ENCODE measurements around the gene AQP6.
A peak's percentile ranks its signal among the peaks of the same experiment; 100 is the strongest.

AQP6 gene

DNA sequence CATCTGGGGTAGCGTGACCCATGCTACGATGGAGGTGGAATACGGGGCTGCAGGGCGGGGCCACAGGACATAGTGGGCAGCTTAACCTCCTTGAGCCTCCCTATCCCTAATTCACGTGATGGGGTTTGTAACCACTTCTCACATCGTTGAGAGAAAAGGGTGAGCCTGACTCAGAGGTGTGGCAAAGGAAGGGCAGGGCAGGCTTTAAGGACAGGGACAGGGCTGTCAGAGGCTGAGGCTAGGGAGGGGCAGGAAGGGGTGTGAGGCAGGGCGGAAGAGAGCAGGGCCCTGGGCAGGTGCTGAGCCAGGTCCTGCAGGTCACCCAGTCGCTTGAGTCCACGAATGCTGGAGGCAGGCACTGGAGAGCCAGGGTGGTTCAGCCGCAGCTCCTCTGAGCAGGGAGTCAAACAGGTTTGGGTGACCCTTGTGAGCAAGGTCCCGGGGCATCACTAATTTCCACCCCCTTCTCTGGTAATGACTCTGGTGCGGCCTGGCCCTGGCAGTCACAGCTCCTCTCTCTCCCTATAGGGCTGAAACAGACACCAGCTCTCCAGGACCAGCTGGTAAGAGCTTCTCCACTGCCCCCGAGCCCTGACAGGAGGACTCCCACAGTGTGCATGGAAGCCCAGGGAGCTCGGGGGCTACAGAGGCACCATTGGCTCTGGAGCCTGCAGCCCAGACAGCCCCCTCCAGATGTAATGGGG lies 29.7 kb upstream of the AQP6 start:
- peak in 1 of 4 experiments; percentile 1 for DNase-seq

DNA sequence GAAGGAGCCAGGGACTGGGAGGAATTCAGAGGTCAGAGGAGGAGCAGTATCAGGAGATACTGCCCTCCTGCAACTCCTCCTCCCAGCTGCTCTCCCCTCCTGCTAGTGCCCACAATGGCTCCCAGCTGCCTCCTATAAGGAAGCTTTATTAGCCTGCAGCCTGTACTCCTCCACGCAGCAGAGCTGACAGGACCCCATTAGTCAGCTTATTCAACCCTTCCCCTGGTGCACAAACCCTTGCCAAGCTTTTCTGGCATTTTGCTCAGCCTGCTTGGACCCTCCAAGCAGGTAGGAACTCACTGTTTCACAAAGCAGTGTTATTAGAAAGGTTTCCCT lies 29.2 kb upstream of the AQP6 start:
- DNase-seq, result peak in 1 of 4 experiments; percentile 2

DNA sequence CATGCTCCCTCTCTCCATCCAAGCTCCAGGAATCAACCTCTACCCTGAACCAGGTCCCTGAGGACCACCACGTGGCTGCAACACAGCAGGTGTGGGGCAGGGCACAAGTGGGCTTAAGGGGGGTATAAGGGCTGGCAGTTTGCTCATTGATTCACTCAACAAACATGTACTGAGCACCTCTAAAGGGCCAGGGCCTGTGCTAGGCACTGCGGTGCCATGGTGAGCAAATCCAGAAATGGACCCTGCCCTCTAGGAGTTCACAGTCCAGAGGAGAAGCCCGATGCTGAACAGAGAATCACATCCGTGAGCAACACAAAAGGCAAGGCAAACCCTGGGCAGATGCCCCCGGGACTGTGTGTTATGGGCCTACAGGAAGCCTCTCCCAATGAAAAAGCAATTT lies 28.7 kb upstream of the AQP6 start:
- peak in 1 of 4 experiments; percentile 1 for DNase-seq

DNA sequence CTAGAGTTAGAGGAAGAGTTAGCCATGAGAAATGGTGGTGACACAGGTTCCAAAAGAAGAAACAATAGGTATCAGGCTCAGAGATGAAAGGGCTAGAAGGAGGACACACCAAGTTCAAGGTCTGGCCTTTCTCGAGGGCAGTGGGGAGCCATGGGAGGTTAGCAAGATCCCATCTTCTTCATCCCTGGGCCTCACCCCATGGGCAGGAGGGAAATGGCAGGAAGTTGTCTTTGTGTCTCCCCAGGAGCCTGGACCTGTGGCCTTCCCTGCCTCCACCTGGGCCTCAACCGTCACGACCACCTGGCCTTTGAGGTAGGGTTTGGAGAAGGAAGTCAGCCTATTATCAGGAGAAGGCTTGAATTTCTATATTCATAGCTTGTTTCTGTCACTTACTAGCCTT lies 28.0 kb upstream of the AQP6 start:
- no peak for DNase-seq

DNA sequence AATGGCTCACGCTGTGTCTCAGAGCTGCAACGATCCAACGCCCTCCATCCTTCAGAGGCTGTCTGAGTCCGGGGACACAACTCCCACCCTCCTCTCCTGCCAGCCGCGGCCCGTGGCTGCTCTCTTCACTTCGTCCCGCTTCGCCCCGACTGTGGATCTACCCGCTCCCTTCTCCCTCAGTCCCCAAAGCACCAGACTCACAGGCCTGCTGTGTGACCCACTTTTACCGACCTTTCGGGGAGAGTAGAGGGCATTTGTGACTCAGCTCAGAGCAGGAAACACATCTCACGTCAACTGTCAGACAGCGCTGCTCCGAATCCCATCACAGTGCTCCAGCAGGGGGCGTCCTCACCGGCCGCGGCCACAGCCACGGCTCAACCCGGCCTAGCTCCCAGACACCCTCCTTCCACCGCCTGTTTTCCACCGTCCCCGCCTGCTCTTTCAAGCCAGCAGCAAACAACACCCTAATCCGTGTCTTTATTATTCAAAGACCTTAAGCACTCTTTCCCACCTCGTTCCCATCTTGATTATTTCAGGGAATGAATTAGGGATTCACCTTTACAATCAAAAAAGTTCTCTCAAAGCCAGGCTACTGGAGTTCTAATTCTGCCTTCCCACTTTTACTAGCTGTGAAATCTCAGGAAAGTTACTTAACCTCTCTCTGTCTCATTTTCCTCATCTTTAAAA lies 27.2 kb upstream of the AQP6 start:
- DNase-seq, result peak; percentile 84 to 93 (median 88)

DNA sequence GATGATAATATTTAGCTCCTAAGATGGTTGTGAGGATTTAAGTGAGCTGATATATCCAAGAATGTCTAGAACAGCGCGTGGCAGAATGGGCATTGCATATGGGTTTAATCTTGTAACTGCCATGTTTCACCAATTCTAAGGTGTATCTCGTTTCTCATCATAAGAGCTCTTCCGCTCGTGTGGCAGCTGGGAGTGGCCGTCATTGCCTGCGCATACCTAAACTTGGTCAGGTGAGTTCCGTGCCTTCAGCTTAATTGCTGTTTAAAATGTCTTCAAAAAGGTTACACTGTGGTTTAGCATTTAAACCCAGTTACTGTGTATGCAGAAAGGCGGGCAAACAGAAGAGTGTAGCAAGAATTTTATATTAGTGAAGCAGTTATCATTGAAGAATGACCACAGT lies 26.7 kb upstream of the AQP6 start:
- no peak for DNase-seq

DNA sequence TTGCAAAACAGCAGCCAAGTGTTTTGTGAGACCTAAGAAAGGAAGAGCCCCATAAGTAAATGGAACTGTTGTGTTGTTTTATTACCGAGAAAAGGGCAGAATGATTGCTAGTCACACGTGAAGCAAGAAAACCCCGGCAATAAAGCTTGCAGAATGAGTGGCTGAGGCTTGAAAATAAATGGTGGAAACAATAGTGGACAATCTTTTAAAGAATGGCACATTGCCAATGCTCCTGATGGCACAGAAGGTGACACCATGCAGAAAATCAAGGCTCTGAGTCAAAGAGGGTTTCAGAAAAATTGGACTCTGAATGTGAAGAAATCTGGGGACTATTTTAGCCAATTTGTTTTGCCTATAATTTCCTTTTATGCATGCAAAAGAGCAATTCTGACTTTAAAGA lies 26.2 kb upstream of the AQP6 start:
- DNase-seq, result no peak

DNA sequence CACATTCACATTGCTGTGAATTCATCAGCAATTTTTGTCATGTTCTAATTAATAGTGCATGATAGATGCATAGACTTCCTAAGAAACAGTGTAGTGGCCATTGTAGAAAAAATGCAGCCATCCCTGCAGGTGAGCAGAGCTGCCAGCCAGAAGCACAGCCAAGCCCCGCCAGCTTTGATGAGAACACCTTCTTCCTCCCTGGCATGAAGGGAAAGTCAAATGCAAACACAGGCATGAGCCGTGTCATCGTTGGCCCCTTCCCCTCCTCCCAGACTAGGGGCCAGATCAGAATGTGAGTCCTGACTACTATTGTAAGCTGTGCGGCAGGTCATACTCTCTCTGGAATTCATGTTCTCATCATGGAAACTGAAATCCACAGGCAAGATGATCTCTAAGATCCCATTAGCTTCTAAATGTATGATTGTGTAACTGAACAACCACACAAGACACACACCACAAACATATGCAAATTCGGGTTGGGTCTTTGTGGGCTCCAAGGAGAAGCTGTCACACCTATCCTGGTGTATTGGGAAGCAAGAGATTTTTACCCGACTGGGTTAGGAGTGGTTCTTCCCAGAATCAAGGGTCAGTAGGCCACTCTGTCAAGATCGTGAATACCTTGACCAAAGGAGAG lies 25.0 kb upstream of the AQP6 start:
- no peak for DNase-seq

DNA sequence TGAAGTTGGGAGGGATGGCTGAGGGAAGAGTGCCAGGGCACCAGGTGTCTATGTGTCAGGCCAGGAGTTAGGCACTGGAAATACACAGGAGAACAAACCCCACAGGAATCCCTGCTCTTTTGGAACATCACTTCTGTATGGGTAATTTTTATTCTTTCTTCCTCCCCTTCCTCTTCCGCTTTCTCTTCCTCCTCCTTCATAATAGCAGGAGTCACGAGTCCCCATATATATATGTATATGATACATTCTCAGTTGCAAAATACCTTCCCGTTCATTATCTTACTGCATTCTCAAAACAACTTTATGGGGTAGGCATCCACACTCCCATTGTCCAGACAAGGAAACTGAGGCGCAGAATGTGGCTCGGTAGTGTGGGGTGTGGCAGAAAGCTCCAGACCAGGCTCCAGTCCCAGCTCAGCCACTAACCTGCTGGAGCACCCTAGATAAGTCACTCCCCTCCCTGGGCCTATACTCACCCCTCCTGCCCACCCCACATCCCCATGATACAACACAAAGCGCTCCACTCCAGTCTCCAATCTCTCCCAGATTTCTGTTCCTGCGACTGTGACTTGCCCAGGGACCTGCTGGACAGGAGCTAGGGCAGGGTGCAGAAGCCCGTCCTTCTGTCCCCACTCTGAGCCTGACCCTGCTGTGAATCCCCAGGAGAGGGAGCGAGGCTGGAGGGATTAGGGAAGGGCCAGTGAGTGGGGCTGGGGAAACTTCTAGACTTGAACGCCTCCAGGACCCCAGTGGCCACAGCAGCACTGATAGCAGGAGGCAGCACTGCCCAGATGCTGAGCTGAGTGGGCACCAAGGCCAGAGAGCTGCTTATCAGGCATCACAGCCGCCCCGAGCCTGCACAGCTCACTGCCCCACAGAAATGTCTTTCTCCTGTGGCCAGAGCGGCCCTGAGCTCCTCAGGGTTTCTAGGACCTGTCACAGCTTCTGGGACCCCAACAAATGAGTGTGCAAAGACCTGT lies 23.6 kb upstream of the AQP6 start:
- peak in 3 of 4 experiments; percentile 39 to 77 (median 73) for DNase-seq

DNA sequence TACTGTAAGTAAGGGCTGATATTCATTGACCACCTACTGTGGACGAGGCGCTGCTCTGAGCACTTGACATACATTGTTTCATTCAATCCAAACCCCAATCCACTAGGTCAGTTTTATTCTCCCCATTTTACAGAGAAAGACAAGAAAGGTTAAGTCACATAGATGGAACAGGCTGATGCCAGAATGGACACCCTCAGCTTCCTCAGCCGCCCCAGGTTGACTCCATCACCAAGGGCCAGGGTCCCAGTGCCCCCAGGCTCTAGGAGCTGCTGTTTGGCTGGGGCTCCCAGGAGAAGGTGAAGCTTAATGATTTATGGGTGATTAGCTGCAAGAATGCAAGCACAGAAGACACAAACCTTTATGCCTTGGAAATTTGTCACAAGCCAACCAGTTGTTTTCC lies 22.9 kb upstream of the AQP6 start:
- peak in 1 of 4 experiments; percentile 0 for DNase-seq

DNA sequence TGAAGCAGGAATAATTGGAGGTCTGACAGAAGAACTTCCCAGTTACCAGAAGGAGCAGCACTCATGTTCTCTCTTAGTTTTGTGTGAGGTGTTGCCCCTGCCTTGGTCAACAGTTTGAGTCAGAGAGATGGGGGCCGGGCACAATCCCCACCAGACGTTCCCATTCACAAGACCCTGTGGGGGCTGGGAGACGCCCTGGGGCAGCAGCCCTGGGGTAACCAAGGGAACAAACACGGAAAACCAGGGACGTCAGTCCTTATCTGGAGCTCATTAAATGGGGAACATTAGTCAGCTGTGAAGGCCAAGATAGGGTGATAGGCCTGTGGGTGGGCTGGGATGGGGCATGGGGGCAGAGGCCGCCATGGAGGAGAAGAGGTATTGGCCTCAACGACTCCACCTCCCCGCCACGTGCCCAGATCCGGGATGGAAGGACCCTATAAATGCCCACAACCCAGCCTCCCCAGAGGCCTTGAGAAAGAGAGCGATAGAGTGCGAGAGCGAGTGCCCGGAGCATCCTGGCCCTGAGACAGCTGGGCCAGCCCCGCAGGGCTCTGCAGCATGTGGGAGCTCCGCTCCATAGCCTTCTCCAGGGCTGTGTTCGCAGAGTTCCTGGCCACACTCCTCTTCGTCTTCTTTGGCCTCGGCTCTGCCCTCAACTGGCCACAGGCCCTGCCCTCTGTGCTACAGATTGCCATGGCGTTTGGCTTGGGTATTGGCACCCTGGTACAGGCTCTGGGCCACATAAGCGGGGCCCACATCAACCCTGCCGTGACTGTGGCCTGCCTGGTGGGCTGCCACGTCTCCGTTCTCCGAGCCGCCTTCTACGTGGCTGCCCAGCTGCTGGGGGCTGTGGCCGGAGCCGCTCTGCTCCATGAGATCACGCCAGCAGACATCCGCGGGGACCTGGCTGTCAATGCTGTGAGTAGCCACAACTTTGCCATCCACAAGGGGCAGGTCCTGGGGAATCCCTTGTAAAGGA lies 22.2 kb upstream of the AQP6 start, which contains the start of gene AQP2:
AQP2 (plus strand) TSS at position 465 of the 979 bp plus-strand sequence; CDS start at position 559, 94 bp downstream.
- peak in 1 of 4 experiments; percentile 3 for DNase-seq

DNA sequence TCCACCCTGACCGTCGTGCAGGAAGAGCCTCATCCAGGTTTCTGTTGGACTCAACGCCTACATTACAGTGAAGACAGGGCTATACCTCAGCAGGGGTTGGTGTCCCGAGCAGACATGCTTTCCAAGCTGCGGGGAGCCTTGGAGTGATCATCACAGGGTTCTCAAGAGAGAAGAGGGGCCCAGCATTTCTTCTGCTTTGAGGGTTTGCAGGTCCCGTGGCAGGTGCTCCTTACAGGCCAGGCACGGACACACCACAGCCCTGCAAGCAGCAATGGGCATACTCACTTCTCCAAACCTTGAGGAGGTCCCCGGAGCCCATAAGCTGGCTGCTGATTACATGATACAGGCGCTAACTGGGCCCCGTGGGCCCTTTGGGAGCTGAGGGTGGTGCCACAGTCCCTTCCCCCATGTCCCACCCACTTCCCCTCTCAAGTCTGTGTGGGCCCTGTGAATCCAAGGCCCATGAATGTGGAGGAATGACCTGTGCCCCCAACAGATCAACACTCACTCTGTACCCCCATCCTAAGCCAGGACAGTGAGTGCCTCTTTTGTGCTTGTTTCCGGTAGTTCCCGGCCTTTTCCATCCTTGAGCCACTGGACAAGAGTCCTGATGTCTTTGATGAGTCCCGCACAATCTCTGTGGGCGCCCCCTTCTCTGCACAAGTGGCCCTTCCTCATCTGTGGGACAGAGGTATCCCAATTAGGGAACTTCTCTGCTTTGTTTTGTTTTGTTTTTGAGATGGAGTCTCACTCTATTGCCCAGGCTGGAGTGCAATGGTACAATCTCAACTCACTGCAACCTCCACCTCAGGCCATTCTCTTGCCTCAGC lies 21.1 kb upstream of the AQP6 start:
- DNase-seq, result peak; percentile 16 to 51 (median 34)

DNA sequence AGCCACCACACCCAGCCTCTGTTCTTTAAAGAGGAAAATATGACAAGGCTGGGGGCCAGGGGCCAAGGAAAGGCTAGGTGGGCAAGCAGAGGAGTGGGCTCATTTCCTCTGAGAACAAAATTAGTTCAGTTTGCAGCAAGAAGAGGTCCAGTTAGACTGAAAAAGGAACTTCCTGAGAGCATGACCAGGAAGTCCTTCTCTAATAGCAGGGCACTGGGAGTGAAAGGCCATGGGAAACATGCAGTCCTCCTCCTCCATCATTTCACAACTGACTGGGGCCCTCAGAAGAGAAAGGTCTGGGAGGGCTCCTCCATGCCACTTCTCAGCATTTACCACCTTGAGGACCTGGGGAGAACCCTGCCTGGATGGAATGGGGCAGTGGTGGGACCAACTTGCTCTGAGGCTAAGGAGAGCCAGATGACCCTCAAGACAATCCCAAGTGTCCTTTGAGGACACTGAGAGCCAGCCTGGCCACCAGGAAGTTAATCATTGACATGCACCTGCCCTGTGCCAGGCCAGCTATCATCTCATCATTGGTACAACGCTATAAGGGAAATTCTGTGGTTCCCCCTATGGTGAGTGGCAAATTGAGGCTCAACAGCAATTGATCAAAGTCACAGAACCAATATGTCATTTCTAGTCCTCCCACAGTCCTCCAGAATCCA lies 20.2 kb upstream of the AQP6 start:
- peak; percentile 38 to 76 (median 68) for DNase-seq

DNA sequence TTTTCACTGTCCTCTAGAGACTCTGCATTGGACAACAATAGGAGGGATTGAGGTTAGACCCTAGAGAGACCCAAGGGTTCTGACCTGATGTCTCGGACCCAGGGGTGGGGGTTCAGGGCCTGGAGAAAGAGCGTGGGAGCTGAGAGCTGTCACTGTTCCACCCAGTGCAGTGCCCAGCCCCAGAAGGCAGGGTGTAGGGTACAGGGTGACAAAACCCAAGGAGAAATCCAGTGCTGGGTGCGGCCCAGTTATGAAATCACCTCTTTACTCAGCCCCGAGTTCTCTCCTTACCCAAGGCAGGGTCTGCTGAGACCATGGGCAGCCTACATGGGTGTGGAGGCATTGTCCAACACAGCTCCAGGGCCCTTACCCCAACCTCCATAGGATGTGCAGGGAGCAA lies 19.6 kb upstream of the AQP6 start:
- DNase-seq, result no peak

DNA sequence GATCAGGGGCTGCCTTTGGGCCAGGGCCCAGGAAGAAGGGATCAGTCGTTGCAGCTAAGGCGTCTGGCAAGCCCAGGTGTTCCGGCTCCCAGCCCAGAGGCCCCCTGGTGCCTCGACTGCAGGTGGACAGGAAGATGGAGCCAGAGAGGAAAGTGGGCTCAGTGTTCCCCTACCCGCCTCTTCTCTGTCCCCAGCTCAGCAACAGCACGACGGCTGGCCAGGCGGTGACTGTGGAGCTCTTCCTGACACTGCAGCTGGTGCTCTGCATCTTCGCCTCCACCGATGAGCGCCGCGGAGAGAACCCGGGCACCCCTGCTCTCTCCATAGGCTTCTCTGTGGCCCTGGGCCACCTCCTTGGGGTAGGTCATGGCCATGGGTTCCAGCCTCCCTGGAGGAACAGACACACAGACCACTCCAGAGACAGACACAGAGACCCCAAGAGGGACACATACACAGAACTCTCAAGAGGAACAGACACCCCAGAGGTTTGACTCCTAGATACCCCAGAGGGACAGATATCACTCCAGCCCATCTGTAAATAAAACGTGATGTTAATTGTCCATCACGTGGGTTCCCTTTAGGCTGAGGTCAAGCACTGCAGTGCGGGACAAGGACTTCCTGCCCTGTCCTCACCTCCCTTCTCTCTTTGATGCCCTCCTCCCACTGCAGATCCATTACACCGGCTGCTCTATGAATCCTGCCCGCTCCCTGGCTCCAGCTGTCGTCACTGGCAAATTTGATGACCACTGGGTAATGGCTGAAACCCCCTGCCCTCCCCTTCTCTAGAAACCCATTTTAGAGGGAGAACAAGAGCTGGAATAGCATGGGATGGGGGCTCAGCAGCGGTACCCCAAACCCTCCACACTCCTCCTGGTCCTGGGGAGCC lies 18.5 kb upstream of the AQP6 start:
- no peak for DNase-seq

DNA sequence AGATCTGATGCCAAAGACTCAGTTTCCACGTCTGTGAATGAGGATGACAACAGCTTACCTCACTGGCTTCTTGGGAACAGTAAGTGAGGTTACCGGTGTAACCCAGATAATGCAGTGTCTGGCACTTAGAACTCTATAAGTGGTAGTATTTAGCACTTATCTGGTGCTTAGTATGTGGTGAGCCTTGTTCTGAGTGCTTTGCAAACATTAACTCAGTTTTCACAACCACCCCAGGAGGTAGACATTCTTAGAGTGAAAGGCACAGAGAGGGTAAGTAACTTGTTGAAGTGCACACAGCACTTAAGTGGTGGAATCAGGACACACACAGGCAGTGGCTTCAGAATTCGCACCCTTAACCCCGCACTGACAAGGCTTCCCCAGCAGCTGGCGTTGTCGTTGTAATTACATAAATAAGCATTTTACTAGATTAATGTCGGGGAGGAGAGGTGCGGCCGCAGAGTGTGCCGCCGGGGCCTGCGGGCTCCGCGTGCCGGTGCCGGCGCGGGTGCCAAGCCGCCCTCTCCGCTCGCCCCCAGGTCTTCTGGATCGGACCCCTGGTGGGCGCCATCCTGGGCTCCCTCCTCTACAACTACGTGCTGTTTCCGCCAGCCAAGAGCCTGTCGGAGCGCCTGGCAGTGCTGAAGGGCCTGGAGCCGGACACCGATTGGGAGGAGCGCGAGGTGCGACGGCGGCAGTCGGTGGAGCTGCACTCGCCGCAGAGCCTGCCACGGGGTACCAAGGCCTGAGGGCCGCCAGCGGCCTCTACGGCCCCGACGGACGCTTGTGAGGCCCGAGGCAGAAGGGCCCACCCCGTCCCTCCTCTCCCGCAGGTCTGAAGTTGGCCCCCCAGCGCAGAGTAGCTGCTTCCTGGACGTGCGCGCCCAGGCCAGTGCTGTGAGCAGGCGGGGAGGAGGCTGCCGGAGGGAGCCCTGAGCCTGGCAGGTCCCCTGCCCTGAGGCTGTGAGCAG lies 17.6 kb upstream of the AQP6 start:
- no peak for DNase-seq

DNA sequence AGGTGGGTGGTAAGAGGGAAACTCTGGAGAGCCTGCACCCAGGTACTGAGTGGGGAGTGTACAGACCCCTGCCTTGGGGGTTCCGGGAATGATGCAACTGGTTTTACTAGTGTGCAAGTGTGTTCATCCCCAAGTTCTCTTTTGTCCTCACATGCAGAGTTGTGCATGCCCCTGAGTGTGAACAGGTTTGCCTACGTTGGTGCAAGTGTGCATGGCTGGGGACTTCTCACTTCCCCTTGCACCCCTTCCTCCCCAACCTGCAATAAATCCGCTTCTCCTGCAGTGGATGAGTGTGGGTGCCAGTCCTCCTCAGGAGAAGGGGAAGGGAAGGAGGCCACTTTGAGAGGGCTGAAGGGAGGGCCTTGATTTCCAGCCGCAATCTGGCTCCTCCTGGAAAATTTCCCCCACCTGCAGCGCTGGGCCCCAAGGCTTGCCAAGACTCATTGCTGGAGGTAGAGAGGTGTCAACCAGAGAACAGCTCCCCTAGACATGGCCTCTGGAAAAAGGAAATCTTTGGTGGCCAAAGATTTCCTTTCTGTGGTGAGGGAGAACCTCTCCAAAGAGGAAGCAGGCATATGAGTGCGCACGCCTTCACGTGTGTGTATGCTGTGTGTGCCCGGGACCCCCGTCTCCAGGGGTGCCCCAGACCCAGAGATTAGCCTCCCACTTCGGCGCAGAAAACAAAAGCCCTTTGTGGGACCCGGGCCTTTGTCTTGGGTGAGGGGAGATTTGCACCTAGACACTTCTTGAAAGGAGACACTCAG lies 16.7 kb upstream of the AQP6 start:
- peak; percentile 28 to 51 (median 48) for DNase-seq

Measured in suppressor macrophage (primary cell).